HEK293 (cell line): Measurements from ENCODE around the gene RRP15.
A peak's percentile ranks its signal among the peaks of the same experiment; 100 is the strongest.

ENCODE experiments used
- GLIS2 ChIP-seq: fragments of 450-650 bp; formaldehyde crosslinking; IDR thresholded peaks from 2 replicates; pipeline ENCODE4 v1.5.1; 2016; ENCODE audit warnings: missing biosample characterization, missing genetic modification characterization
- HOXA7 ChIP-seq: sonication (generic); formaldehyde crosslinking; IDR thresholded peaks from 2 replicates; pipeline ENCODE4 v1.8.1; 2022; ENCODE audit warnings: missing genetic modification reagents, borderline replicate concordance
- KLF1 ChIP-seq: fragments of 450-650 bp; formaldehyde crosslinking; IDR thresholded peaks from 2 replicates; pipeline ENCODE4 v1.5.1; 2016; ENCODE audit warnings: missing biosample characterization, missing genetic modification characterization
- KLF10 ChIP-seq: fragments of 450-650 bp; IDR thresholded peaks from 2 replicates; pipeline ENCODE4 v1.5.1; 2018; ENCODE audit warnings: missing biosample characterization, mild to moderate bottlenecking, missing genetic modification characterization
- MYNN ChIP-seq: fragments of 450-650 bp; formaldehyde crosslinking; IDR thresholded peaks from 2 replicates; pipeline ENCODE4 v1.5.1; 2016; ENCODE audit warnings: missing biosample characterization, missing genetic modification characterization, borderline replicate concordance
- SCRT2 ChIP-seq: fragments of 450-650 bp; formaldehyde crosslinking; IDR thresholded peaks from 2 replicates; pipeline ENCODE4 v1.5.1; 2016; ENCODE audit warnings: missing biosample characterization, missing genetic modification characterization
- ZBTB17 ChIP-seq: fragments of 450-650 bp; formaldehyde crosslinking; IDR thresholded peaks from 2 replicates; pipeline ENCODE4 v1.5.1; 2016; ENCODE audit warnings: missing biosample characterization, missing genetic modification characterization
- ZBTB20 ChIP-seq: fragments of 450-650 bp; formaldehyde crosslinking; IDR thresholded peaks from 2 replicates; pipeline ENCODE4 v1.5.1; 2016; ENCODE audit warnings: missing biosample characterization, missing genetic modification characterization
- ZBTB8A ChIP-seq: fragments of 450-650 bp; formaldehyde crosslinking; IDR thresholded peaks from 2 replicates; pipeline ENCODE4 v1.5.1; 2016; ENCODE audit warnings: missing biosample characterization, missing genetic modification characterization
- ZFP69B ChIP-seq: fragments of 450-650 bp; formaldehyde crosslinking; IDR thresholded peaks from 2 replicates; pipeline ENCODE4 v1.5.1; 2016; ENCODE audit warnings: missing biosample characterization, missing genetic modification characterization
- ZNF114 ChIP-seq: fragments of 450-650 bp; formaldehyde crosslinking; IDR thresholded peaks from 2 replicates; pipeline ENCODE4 v1.5.0; 2017; ENCODE audit warnings: missing biosample characterization, missing genetic modification characterization
- ZNF132 ChIP-seq: fragments of 450-650 bp; formaldehyde crosslinking; IDR thresholded peaks from 2 replicates; pipeline ENCODE4 v1.5.1; 2017; ENCODE audit warnings: missing biosample characterization, missing genetic modification characterization, borderline replicate concordance
- ZNF202 ChIP-seq: fragments of 450-650 bp; formaldehyde crosslinking; IDR thresholded peaks from 2 replicates; pipeline ENCODE4 v1.5.1; 2016; ENCODE audit warnings: missing biosample characterization, missing genetic modification characterization, borderline replicate concordance
- ZNF214 ChIP-seq: fragments of 450-650 bp; formaldehyde crosslinking; IDR thresholded peaks from 2 replicates; pipeline ENCODE4 v1.5.1; 2017; ENCODE audit warnings: missing biosample characterization, mild to moderate bottlenecking, missing genetic modification characterization, borderline replicate concordance
- ZNF335 ChIP-seq: fragments of 450-650 bp; formaldehyde crosslinking; conservative IDR thresholded peaks from 2 replicates; pipeline ENCODE4 v1.5.1; 2016; ENCODE audit warnings: missing biosample characterization, missing genetic modification characterization
- ZNF366 ChIP-seq: fragments of 450-650 bp; formaldehyde crosslinking; conservative IDR thresholded peaks from 2 replicates; pipeline ENCODE4 v1.5.1; 2016; ENCODE audit warnings: missing biosample characterization, missing genetic modification characterization
- ZNF37A ChIP-seq: fragments of 450-650 bp; IDR thresholded peaks from 2 replicates; pipeline ENCODE4 v1.5.1; 2018; ENCODE audit warnings: missing biosample characterization, missing genetic modification characterization
- ZNF404 ChIP-seq: fragments of 450-650 bp; formaldehyde crosslinking; IDR thresholded peaks from 2 replicates; pipeline ENCODE4 v1.5.1; 2017; ENCODE audit warnings: missing biosample characterization, missing genetic modification characterization
- ZNF529 ChIP-seq: fragments of 450-650 bp; formaldehyde crosslinking; IDR thresholded peaks from 2 replicates; pipeline ENCODE4 v1.5.1; 2017; ENCODE audit warnings: missing genetic modification characterization, missing biosample characterization; ENCODE audit not compliant: insufficient replicate concordance
- ZNF544 ChIP-seq: fragments of 450-650 bp; formaldehyde crosslinking; IDR thresholded peaks from 2 replicates; pipeline ENCODE4 v1.5.0; 2017; ENCODE audit warnings: missing biosample characterization, missing genetic modification characterization
- ZNF555 ChIP-seq: fragments of 450-650 bp; formaldehyde crosslinking; conservative IDR thresholded peaks from 2 replicates; pipeline ENCODE4 v1.5.1; 2017; ENCODE audit warnings: missing biosample characterization, mild to moderate bottlenecking, missing genetic modification characterization, inconsistent platforms
- ZNF560 ChIP-seq: fragments of 450-650 bp; formaldehyde crosslinking; IDR thresholded peaks from 2 replicates; pipeline ENCODE4 v1.5.1; 2017; ENCODE audit warnings: missing biosample characterization, missing genetic modification characterization, borderline replicate concordance
- ZNF610 ChIP-seq: fragments of 450-650 bp; formaldehyde crosslinking; IDR thresholded peaks from 2 replicates; pipeline ENCODE4 v1.5.1; 2016; ENCODE audit warnings: missing biosample characterization, missing genetic modification characterization, borderline replicate concordance
- ZNF621 ChIP-seq: fragments of 450-650 bp; formaldehyde crosslinking; IDR thresholded peaks from 2 replicates; pipeline ENCODE4 v1.5.1; 2017; ENCODE audit warnings: missing biosample characterization, missing genetic modification characterization
- ZNF629 ChIP-seq: fragments of 450-650 bp; formaldehyde crosslinking; IDR thresholded peaks from 2 replicates; pipeline ENCODE4 v1.5.1; 2017; ENCODE audit warnings: missing biosample characterization, missing genetic modification characterization
- ZNF660 ChIP-seq: fragments of 450-650 bp; IDR thresholded peaks from 2 replicates; pipeline ENCODE4 v1.5.1; 2018; ENCODE audit warnings: missing biosample characterization, mild to moderate bottlenecking, missing genetic modification characterization
- ZNF677 ChIP-seq: fragments of 450-650 bp; IDR thresholded peaks from 2 replicates; pipeline ENCODE4 v1.5.0; 2018; ENCODE audit warnings: missing biosample characterization, mild to moderate bottlenecking, missing genetic modification characterization, moderate library complexity
- ZNF701 ChIP-seq: fragments of 450-650 bp; formaldehyde crosslinking; IDR thresholded peaks from 2 replicates; pipeline ENCODE4 v1.5.1; 2016; ENCODE audit warnings: missing biosample characterization, missing genetic modification characterization
- TF ChIP-seq, protein P1 (sequence below): sonication (generic); formaldehyde crosslinking; IDR thresholded peaks from 2 replicates; pipeline ENCODE4 v1.8.1; 2022; ENCODE audit warnings: mild to moderate bottlenecking, moderate library complexity, missing genetic modification reagents
- TF ChIP-seq, protein P2 (sequence below): fragments of 450-650 bp; IDR thresholded peaks from 2 replicates; pipeline ENCODE4 v1.5.1; 2018; ENCODE audit warnings: missing biosample characterization, mild to moderate bottlenecking, missing genetic modification characterization
- TF ChIP-seq, protein P3 (sequence below): fragments of 450-650 bp; formaldehyde crosslinking; conservative IDR thresholded peaks from 2 replicates; pipeline ENCODE4 v1.5.1; 2016; ENCODE audit warnings: low read depth, missing biosample characterization, missing genetic modification characterization
- TF ChIP-seq, protein P4 (sequence below): fragments of 450-650 bp; formaldehyde crosslinking; IDR thresholded peaks from 2 replicates; pipeline ENCODE4 v1.5.1; 2016; ENCODE audit warnings: missing biosample characterization, missing genetic modification characterization

Gene RRP15

DNA sequence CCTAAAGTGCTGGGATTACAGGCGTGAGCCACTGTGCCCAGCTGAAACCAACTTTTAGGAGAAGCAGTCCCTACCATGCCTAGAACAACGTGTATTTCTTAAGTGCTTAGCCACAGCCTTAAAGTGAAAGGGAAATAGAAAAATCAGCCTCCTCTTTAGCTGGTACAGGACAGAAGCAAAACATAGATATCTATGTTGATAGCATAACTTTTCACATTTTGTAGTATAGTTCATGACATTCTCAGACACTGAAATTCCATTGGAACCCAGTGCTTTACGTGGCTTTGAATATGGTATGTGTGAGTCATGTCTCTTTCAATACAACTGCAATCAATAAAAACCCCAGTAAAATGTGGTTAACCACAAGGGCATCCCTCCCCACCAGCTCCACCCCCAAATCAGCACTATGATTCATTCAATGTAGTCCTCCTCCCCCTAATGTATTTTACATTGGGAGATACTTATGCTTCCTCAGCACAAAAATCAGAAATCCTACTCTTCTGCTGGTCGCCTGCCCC lies 92.1 kb downstream of the RRP15 start (continued):
- no peak for TF ChIP-seq ZNF610 (tag by site-specific recombination)
- peak; percentile 31; the same call in 1 of the 2 replicates for TF ChIP-seq GLIS2 (tag by site-specific recombination)
- TF ChIP-seq KLF1 (tag by site-specific recombination), result peak; percentile 82
- TF ChIP-seq, protein P1, sequence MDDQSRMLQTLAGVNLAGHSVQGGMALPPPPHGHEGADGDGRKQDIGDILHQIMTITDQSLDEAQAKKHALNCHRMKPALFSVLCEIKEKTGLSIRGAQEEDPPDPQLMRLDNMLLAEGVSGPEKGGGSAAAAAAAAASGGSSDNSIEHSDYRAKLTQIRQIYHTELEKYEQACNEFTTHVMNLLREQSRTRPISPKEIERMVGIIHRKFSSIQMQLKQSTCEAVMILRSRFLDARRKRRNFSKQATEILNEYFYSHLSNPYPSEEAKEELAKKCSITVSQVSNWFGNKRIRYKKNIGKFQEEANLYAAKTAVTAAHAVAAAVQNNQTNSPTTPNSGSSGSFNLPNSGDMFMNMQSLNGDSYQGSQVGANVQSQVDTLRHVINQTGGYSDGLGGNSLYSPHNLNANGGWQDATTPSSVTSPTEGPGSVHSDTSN (CRISPR knock-in tag), result no peak
- TF ChIP-seq, protein P2, sequence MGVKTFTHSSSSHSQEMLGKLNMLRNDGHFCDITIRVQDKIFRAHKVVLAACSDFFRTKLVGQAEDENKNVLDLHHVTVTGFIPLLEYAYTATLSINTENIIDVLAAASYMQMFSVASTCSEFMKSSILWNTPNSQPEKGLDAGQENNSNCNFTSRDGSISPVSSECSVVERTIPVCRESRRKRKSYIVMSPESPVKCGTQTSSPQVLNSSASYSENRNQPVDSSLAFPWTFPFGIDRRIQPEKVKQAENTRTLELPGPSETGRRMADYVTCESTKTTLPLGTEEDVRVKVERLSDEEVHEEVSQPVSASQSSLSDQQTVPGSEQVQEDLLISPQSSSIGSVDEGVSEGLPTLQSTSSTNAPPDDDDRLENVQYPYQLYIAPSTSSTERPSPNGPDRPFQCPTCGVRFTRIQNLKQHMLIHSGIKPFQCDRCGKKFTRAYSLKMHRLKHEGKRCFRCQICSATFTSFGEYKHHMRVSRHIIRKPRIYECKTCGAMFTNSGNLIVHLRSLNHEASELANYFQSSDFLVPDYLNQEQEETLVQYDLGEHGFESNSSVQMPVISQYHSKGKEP (tag by site-specific recombination), result peak; percentile 39; the same call in 1 of the 2 replicates
- TF ChIP-seq, protein P3, sequence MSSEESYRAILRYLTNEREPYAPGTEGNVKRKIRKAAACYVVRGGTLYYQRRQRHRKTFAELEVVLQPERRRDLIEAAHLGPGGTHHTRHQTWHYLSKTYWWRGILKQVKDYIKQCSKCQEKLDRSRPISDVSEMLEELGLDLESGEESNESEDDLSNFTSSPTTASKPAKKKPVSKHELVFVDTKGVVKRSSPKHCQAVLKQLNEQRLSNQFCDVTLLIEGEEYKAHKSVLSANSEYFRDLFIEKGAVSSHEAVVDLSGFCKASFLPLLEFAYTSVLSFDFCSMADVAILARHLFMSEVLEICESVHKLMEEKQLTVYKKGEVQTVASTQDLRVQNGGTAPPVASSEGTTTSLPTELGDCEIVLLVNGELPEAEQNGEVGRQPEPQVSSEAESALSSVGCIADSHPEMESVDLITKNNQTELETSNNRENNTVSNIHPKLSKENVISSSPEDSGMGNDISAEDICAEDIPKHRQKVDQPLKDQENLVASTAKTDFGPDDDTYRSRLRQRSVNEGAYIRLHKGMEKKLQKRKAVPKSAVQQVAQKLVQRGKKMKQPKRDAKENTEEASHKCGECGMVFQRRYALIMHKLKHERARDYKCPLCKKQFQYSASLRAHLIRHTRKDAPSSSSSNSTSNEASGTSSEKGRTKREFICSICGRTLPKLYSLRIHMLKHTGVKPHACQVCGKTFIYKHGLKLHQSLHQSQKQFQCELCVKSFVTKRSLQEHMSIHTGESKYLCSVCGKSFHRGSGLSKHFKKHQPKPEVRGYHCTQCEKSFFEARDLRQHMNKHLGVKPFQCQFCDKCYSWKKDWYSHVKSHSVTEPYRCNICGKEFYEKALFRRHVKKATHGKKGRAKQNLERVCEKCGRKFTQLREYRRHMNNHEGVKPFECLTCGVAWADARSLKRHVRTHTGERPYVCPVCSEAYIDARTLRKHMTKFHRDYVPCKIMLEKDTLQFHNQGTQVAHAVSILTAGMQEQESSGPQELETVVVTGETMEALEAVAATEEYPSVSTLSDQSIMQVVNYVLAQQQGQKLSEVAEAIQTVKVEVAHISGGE (tag by site-specific recombination), result no peak
- TF ChIP-seq, protein P4, sequence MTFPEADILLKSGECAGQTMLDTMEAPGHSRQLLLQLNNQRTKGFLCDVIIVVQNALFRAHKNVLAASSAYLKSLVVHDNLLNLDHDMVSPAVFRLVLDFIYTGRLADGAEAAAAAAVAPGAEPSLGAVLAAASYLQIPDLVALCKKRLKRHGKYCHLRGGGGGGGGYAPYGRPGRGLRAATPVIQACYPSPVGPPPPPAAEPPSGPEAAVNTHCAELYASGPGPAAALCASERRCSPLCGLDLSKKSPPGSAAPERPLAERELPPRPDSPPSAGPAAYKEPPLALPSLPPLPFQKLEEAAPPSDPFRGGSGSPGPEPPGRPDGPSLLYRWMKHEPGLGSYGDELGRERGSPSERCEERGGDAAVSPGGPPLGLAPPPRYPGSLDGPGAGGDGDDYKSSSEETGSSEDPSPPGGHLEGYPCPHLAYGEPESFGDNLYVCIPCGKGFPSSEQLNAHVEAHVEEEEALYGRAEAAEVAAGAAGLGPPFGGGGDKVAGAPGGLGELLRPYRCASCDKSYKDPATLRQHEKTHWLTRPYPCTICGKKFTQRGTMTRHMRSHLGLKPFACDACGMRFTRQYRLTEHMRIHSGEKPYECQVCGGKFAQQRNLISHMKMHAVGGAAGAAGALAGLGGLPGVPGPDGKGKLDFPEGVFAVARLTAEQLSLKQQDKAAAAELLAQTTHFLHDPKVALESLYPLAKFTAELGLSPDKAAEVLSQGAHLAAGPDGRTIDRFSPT, result peak; percentile 95
- TF ChIP-seq ZNF660 (tag by site-specific recombination), result peak; percentile 77; the same call in 1 of the 2 replicates
- TF ChIP-seq ZNF114 (tag by site-specific recombination), result no peak
- TF ChIP-seq ZNF132 (tag by site-specific recombination), result no peak
- no peak for TF ChIP-seq ZNF677 (tag by site-specific recombination)
- no peak for TF ChIP-seq ZNF404 (tag by site-specific recombination)
- TF ChIP-seq ZNF621 (tag by site-specific recombination), result no peak
- TF ChIP-seq ZFP69B (tag by site-specific recombination), result no peak; the same call in 1 of the 2 replicates
- TF ChIP-seq ZNF335, result 0 out of 2 replicates have a peak, but pooled peaks have one; percentile 12
- TF ChIP-seq ZBTB17 (tag by site-specific recombination), result no peak
- TF ChIP-seq HOXA7 (CRISPR knock-in tag), result no peak
- no peak for TF ChIP-seq ZNF37A (tag by site-specific recombination)
- peak; percentile 83 for TF ChIP-seq KLF10 (tag by site-specific recombination)
- peak; percentile 70 for TF ChIP-seq ZNF366 (tag by site-specific recombination)
- TF ChIP-seq ZBTB20 (tag by site-specific recombination), result no peak
- TF ChIP-seq ZNF544 (tag by site-specific recombination), result no peak
- TF ChIP-seq ZNF529 (tag by site-specific recombination), result no peak
- TF ChIP-seq ZNF555 (tag by site-specific recombination), result no peak
- peak; percentile 83 for TF ChIP-seq ZNF629 (tag by site-specific recombination)
- TF ChIP-seq ZNF560 (tag by site-specific recombination), result no peak
- TF ChIP-seq ZBTB8A (tag by site-specific recombination), result no peak
- no peak for TF ChIP-seq SCRT2 (tag by site-specific recombination)
- TF ChIP-seq ZNF214 (tag by site-specific recombination), result no peak
- no peak for TF ChIP-seq MYNN
- TF ChIP-seq ZNF701 (tag by site-specific recombination), result no peak
- TF ChIP-seq ZNF202 (tag by site-specific recombination), result no peak
